IPS-NIHi7 (cell line): Measurements from ENCODE around the gene COA8.

ENCODE experiments used
- DNase-seq: peaks from one replicate; pipeline ENCODE4 v3.0.0; 2012; ENCODE audit warnings: mixed read lengths; ENCODE audit errors: extremely low spot score

Gene COA8

GRCh38 chr14:103548463-103549351 is 14.1 kb upstream of the COA8 start:
- no peak for DNase-seq

DNA sequence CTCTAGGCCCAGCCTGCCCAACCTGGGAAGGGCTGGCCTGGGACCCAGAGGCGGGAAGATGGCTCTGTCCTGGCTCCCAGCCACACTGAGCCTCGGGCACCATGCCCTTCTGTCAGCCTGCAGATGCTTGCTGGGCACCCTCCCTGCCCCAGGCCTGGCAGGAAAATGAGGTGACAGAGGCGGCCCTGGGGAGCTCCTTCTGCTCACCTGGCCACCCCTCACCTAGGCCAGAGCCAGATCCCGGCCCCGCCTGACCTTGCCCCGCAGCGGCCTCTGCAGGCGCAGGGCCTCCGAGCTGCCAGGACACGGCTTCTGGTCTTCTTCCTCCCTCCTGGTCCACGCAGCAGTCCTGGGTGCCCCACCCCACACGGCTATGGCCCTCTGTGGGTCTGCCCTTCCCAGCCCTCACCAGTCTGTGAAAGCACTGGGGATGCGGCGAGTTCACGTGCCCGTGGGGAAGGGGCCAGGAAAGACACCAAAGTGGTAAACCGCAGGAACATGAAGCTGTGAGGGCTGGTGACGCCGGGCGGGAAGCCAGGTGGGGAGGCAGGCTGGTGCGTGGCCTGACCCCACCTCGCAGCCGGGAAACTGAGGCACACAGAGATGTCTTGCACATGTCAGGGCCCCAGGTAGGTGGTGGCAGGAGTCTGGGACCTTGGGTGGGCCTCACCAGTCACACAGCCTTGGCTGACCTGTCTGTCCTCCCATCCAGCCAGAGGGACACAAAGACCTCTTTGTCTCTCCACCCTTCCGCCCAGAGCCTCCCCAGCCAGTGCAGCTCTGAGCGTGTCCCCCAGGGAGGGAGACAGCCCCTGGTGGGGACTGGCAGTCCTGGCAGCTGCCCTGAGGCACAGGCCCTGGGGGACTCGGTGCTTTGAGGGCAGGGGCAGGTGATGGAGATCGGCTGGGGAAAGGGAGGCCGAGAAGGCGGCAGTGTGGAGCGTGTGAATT is 13.1 kb upstream of the COA8 start:
- no peak for DNase-seq

DNA sequence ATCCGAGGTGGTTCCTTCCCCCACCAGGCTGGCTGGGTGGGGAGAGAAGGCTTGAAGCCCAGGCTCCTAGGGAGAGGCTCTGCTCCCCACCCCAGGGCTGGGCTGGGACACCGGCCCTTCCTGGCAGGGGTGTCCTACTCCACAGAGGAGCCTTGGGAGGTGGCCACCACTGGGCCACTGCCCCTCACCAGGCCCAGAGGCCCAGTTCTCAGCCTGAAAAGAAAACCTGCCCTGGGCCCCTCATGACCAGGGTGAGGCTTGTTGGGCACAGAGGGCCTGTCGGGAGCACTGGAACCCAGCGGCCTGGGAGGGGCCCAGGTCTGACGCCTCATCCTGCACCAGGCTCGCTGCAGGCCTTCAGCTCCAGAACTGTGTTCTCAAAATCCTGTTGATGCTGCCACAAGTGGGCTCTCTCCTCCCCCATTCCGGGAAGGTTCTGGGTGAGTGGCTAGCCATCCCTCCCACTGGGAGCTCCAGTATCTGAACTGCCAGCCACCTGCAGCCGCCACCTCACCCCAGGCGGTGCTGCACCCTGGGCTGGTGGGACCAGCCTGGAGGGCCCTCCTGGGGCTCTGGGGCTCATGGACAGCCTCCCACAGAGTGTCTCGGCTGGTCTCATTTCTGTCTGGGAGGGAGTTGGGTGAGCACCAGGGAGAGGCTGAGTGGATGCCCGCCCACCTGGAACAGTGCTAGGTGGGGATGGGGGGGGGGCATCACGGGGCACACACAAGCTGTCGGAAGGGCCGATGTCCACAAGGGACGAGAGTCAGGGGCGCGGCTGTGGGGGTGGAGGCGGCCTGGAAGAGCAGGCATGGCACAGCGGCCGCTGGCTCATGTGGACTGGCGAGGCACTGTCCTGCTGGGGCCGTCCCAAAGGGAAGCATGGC is 12.1 kb upstream of the COA8 start:
- no peak for DNase-seq

- DNase-seq = no peak
These were observed 11.4 kb upstream of the COA8 start for GRCh38 chr14:103551338-103551762.

GRCh38 chr14:103552011-103552845 is 10.5 kb upstream of the COA8 start:
- no peak for DNase-seq

- no peak for DNase-seq
These were observed 9.9 kb upstream of the COA8 start for GRCh38 chr14:103552846-103553210.

DNA sequence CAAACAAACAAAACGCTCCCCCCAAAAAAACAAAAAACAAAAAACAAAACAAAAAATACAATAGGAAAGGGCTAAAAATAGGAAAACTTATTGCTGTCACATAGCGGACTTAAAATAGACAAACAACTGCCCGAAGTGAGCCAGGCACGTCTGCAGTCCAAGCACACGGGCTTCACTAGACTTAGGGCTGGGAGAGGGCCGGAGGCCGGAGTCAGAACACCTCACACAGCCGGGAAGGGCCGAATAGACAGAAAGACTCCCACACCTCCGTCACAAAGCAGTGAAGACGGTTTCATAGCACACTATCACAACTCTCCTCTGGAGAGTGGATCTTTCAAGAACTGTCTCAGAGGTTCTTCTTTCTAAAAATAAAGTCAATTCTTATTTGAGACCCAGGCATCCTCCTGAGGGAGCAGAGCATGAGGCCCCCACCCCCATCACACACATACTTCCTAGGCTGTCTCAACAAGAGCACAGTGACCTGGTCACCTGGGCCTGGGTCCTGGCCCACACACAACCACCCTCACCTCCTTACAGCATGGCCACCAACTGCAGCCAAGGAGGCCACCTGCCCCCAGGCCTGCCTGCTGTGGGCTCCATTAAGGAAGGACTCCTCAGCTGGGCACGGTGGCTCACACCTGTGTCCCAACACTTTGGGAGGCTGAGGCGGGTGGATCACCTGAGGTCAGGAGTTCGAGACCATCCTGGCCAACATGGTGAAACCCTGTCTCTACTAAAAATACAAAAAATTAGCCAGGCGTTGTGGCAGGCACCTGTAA is 7.0 kb upstream of the COA8 start:
- DNase-seq = no peak

- DNase-seq = no peak
These were observed 5.6 kb upstream of the COA8 start for GRCh38 chr14:103556946-103557758.

DNA sequence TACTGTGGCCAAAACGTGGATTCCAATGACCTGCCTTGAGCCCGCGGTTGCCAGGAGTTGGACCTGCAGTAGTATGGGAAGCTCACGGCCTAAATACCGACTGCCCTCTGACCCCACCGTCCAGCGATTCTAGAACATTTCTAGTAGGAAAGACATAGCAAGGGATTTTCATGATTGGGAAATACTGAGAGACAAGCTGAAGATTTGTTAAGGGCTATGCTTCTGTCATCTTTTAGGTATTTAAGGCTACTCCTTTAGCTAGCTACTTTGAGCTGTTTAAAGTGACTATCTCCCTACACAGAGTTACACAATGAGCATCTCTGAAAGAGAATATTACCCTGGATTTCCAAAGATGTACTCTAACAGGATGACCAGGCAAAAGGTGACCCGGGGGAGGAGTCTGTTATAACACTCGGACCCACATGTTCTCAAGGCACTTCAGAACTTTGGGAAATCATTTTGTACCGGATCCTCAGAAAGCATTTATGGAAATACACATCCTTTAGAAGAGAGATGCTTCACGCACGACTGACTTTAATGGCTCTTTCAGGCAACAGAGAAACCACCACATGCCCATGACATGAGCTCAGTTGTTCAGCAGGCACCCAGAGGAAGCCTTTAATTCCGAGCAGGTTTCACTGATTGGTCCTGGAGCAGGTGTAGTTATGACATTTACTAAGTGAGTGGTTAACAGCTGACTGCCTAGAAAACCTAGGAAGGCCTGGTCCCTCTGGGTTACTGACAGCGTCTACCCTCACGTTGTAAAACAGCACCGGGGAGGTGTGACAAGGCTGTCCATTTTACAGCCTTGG is 4.5 kb upstream of the COA8 start:
- DNase-seq = no peak

- no peak for DNase-seq
These were observed 3.0 kb upstream of the COA8 start for GRCh38 chr14:103559766-103560165.

GRCh38 chr14:103560691-103561090 is 2.1 kb upstream of the COA8 start:
- DNase-seq = no peak

GRCh38 chr14:103561381-103562178 is 1.2 kb upstream of the COA8 start:
- DNase-seq = no peak

GRCh38 chr14:103562179-103562428 is 656 bp upstream of the COA8 start:
- no peak for DNase-seq

DNA sequence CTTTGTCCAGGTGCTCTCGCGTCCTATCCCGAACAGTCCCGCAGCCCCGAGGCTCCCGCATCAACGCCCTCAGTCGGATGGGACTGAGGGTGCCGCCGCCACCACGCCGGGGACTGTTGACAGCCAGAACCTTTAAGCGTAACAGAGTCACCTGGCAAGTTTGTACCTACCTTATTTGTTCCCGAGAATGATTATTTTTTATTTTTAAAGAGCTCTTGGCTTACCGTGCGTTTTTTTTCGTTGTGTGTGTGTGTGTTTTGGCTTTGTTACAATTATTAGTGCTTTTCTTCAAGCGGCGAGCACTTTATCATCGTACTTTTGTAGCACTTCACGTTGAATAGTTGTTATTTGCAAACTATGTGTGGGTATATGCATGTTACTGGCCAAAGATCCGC is 463 bp downstream of the COA8 start:
- DNase-seq = no peak

GRCh38 chr14:103563844-103564505 is 1.2 kb downstream of the COA8 start:
- no peak for DNase-seq

GRCh38 chr14:103568952-103569351 is 6.2 kb downstream of the COA8 start:
- no peak for DNase-seq

- DNase-seq = no peak
These were observed 6.6 kb downstream of the COA8 start for GRCh38 chr14:103569408-103569807.
